NCI-H345 treated with DMSO at 0.1 percent for 48 hours (cell line): ENCODE results near the gene ADORA2B.
A peak's percentile ranks its signal among the peaks of the same experiment; 100 is the strongest.
"Not testable (repeated sequence)": the region's sequence is repeated elsewhere in the genome, so short reads cannot be mapped to it uniquely, and the experiment has no call there.

ENCODE experiments used
- DNase-seq: peaks from one replicate; lab custom pipeline; 2025; ENCODE audit not compliant: unreplicated experiment; lab: John Stamatoyannopoulos, UW

Gene ADORA2B

GRCh38 chr17:15979013-15979412 is 34.1 kb downstream of the ADORA2B start:
- not testable (repeated sequence) for DNase-seq

- DNase-seq: no peak
Observed at GRCh38 chr17:15981208-15981607, 36.3 kb downstream of the ADORA2B start.

- DNase-seq: no peak
Observed at GRCh38 chr17:15981646-15982580, 37.0 kb downstream of the ADORA2B start.

GRCh38 chr17:15996322-15996721 is 51.4 kb downstream of the ADORA2B start:
- DNase-seq: no peak

- no peak for DNase-seq
Observed at GRCh38 chr17:15998031-15998562, 53.2 kb downstream of the ADORA2B start.

GRCh38 chr17:15999141-15999973 is 54.4 kb downstream of the ADORA2B start, which contains the start of the genes TTC19 and ZSWIM7:
TSS of gene TTC19 (plus strand) at chr17:15999824. CDS start at chr17:15999849, 25 bp downstream.
TSS of gene ZSWIM7 (minus strand) at chr17:15999704. CDS start at chr17:15999594, 110 bp downstream.
- DNase-seq: peak; percentile 67

GRCh38 chr17:15999974-16000827 is 55.3 kb downstream of the ADORA2B start:
- no peak for DNase-seq

GRCh38 chr17:16001226-16001897 is 56.4 kb downstream of the ADORA2B start:
- no peak for DNase-seq

GRCh38 chr17:16002708-16003260 is 57.9 kb downstream of the ADORA2B start:
- no peak for DNase-seq

GRCh38 chr17:16003841-16004240 is 58.9 kb downstream of the ADORA2B start:
- no peak for DNase-seq

- no peak for DNase-seq
Observed at GRCh38 chr17:16005636-16006035, 60.7 kb downstream of the ADORA2B start.

- no peak for DNase-seq
Observed at GRCh38 chr17:16007439-16007838, 62.5 kb downstream of the ADORA2B start.

GRCh38 chr17:16013943-16014407 is 69.0 kb downstream of the ADORA2B start:
- DNase-seq: no peak

- DNase-seq: no peak
Observed at GRCh38 chr17:16019347-16019746, 74.4 kb downstream of the ADORA2B start.

GRCh38 chr17:16023881-16024280 is 79.0 kb downstream of the ADORA2B start:
- DNase-seq: no peak

GRCh38 chr17:16025202-16025601 is 80.3 kb downstream of the ADORA2B start:
- no peak for DNase-seq
